A673 (cell line): ENCODE data around the gene TERB1.

ENCODE experiments used
- CTCF ChIP-seq: fragments of 300-800, 200-600 bp; sonication (generic); conservative IDR thresholded peaks from 2 replicates; pipeline ENCODE4 v1.5.1; 2017; ENCODE audit warnings: low read depth, mild to moderate bottlenecking, antibody characterized with exemption, low read length, moderate library complexity, mixed read lengths
- EZH2 ChIP-seq: fragments of 200-600 bp; sonication (generic); IDR thresholded peaks from 2 replicates; pipeline ENCODE4 v1.6.1; 2017; ENCODE audit warnings: borderline replicate concordance, low read depth, mild to moderate bottlenecking, mixed read lengths, antibody characterized with exemption, low read length; ENCODE audit not compliant: poor library complexity, severe bottlenecking

DNA sequence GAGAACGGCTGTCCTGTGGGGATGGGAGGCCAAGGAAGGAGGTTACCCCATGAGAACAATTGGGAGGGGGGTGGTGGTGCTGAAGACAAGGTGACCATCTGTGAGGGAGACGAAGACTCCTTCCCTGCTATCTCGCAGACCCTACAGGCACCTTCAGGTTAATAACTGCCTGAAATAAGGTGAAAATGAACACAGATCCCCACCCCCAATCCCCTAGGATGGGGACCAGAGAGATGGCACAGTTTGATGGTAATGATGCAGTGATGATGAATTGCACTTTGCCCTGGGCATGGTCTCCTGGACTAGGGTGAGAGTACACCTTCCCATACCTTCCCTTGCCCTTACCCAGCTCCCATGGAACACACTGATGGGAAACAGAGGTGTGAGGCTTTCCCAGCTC is 30.8 kb upstream of the TERB1 start:
- TF ChIP-seq CTCF: no peak
- no peak for TF ChIP-seq EZH2
